CD1c-positive myeloid dendritic cell (primary cell): ENCODE data around the gene LRRC41.
"Not testable (repeated sequence)": the region's sequence is repeated elsewhere in the genome, so short reads cannot be mapped to it uniquely, and the experiment has no call there.

Source experiments
- DNase-seq: peaks from one replicate; pipeline ENCODE4 v3.0.0-alpha.2; 2016; ENCODE audit errors: extremely low spot score

LRRC41 gene

GRCh38 chr1:46285730-46286477, 17.5 kb downstream of the LRRC41 start:
- DNase-seq, result no peak

DNA sequence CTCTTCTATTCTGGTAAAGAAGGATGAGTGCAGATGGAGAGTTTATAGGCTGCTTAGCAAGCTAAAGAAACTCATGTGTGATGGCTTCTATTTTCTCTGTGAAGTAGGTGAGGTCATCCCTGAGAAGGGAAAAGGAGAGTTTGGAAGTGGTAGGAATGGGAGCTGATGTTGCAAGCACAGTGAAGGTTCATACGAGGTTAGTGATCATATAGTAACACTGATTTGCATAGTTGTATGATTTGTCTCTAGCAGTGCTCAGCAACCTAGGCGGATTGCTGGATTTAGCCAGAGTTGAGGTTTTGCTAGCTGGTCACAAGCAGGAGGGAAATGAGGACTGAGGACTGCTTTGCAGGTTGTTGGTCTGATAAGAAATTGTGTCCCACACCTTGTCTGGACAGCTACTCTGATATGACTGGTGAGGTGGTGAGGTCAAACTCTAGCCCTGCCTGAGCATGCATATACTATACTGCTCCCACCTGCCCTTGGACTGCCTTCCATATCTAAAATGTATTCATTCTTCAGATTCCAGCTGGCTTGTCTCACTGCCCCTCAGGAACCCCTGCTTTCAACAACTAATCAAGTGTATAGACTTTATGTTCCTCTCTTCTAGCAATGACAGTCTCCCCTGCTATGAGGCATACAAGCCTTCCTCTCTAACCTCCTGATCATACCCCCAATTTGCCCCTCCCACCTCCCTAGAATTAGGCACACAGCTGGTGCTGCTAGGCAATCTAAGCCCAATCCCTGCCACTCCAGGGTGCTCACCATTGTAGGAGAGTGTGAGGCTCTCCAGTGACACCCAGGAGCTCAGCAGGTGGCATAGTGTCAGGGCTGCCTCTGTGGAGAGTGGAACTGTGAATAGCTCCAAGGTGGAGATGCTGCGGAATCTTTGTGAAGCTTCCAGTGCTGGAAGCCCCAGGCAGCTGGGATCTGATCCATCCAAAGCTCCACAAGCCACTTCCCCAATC, 18.5 kb downstream of the LRRC41 start:
- DNase-seq, result no peak

DNA sequence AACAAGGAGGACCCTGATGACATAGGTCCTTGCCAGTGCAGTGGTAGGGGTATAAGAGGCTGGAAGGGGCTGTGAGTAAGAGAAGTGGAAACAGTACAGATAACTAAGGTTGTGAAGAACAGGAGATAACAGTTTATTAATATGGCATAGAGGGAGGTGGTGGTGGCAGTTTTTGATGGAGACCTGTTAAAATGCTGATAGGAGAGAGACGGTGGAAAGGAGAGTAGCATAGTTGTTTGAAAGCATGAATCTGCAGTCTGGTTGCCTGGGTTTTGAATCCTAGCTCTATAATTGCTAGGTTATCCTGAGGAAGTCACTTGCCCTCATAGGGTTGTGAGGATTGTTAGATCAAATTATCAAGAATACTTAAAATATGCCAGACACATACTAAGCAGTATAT, 19.4 kb downstream of the LRRC41 start:
- DNase-seq, result no peak

GRCh38 chr1:46281021-46281420, 22.4 kb downstream of the LRRC41 start:
- no peak for DNase-seq

GRCh38 chr1:46280092-46280491, 23.3 kb downstream of the LRRC41 start:
- DNase-seq, result no peak

DNA sequence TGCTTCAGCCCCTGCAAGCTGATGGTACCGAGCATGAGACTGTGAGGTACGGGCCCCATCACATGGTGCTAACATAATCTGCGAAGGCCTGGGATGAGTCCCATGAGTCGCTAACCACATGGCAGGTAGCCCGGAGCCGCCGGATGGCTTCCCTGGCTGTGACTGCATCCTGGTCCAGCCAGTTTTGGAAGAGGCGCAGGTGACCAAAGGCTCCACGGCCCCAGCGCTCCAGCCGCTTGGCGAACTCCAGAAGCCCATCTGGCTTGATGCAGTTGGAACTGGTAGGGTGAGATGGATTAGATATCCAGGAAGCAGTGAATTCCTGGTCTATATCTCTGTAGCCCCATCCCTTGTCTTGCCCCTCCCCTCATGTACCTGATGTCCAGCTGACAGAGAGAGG, 24.6 kb downstream of the LRRC41 start:
- DNase-seq, result no peak

GRCh38 chr1:46277658-46278373, 25.6 kb downstream of the LRRC41 start:
- no peak for DNase-seq

DNA sequence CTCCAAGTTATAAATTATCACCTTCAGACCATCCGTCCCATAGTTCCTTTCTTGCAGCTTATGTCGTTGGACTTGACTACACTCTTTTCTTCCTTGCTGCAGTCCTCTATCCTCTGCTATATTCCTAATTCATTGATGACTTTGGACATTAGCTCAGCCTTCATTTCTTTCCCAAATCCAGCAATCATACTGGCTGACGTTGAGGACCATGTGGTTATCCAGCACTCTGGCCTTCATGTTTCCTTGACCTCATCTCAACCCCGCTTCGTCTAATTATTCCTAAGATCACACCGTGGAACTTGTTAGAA, 28.4 kb downstream of the LRRC41 start:
- no peak for DNase-seq

DNA sequence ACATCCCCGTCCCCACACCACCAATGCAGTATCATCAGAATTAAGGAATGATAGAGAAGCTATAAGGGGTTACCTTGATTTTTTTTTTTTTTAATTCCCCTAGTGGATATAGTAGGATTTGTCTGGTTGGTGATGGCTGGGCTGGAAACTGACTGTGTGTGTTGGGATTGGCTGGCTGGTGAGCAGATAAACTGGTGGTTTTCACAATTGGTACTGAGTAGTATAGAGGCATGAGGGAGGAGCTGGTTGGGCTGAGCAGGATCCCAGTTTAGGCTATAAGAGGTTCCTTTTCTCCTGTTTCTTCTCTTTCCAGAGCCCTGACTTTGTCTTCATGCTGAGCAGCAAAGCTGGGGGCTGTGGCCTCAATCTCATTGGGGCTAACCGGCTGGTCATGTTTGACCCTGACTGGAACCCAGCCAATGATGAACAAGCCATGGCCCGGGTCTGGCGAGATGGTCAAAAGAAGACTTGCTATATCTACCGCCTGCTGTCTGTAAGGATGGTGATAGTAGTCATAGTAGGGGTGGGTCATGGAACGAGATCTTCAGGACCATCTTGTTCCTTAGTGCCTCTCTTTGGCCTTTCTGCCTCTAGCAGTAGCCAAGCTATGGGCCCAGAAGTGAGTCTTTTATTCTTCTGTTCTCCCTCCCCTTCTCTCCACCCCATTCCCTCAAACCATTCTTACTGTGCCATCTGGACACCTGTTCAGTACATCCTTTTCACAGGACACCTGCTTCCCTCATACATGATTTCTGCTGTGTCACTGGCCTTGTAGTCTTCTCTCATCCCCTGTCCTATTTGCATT, 29.0 kb downstream of the LRRC41 start:
- no peak for DNase-seq

DNA sequence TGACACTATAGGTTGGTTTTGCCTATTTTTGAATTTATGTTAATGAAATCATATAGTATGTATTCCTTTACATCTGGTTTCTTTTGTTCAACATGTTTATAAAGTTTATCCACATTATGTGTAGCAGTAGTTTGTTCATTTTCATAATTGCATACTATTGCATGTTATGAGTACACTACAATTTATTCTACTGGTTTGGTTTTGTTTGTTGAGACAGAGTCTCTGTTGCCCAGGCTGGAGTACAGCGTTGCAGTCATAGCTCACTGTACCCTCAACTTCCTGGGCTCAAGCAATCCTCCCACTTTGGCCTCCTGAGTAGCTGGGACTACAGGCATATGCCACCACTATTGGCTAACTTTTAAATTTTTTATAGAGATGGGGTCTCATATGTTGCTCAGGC, 34.8 kb downstream of the LRRC41 start:
- DNase-seq, result no peak

- DNase-seq, result no peak
These were observed 40.3 kb downstream of the LRRC41 start for GRCh38 chr1:46263146-46263545.

- DNase-seq, result no peak
These were observed 40.9 kb downstream of the LRRC41 start for GRCh38 chr1:46262508-46262907.

DNA sequence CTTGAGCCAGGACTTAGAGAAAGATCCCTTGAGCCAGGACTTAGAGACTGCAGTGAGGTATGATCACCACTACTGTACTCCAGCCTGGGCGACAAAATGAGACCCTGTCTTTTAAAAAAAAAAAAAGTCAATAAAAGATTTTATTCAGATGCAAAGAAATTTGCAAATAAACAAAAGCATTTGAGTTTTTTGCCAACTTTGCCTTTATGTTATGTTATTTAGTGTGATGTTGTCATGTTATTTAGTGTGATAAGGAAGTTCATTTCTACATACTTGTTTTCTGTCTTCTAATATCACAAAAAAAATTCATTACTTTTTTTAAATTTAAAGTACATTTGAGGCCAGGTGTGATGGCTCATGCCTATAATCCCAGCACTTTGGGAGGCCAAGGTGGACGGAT, 46.9 kb downstream of the LRRC41 start:
- DNase-seq, result no peak

- DNase-seq, result no peak
These were observed 48.7 kb downstream of the LRRC41 start for GRCh38 chr1:46254668-46255067.

- peak; percentile 9 for DNase-seq
These were observed 55.1 kb downstream of the LRRC41 start for GRCh38 chr1:46248122-46248920.

GRCh38 chr1:46247436-46248121, 55.8 kb downstream of the LRRC41 start, which contains the start of gene RAD54L:
Gene RAD54L (plus strand): TSS chr1:46247763. CDS start chr1:46248406, 643 bp downstream.
- DNase-seq, result peak; percentile 98

- peak; percentile 63 for DNase-seq
These were observed 56.6 kb downstream of the LRRC41 start for GRCh38 chr1:46246548-46247435.

DNA sequence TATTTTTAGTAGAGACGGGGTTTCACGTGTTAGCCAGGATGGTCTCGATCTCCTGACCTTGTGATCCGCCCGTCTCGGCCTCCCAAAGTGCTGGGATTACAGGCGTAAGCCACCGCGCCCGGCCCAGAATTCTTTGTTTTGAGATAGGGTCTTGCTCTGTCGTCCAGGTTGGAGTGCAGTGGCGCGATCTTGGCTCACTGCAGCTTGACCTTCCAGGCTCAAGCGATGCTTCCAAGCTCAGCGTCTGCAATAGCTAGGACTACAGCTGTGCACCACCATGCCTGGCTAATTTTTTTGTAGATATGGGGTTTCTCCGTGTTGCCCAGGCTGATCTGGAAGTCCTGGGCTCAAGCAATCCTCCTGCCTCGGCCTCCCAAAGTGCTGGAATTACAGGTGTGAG, 57.3 kb downstream of the LRRC41 start:
- DNase-seq, result not testable (repeated sequence)
